Choroid plexus epithelial cell (primary cell): ENCODE measurements around the gene CLDN25.

Experiments
- DNase-seq: peaks from one replicate; pipeline ENCODE4 v3.0.0-alpha.2; 2010; ENCODE audit warnings: low read depth
- H3K4me3 ChIP-seq: 2 replicates; pipeline ENCODE4 v1.5.1; 2011; ENCODE audit warnings: low read depth, mild to moderate bottlenecking, control low read depth, low read length, moderate library complexity
- CTCF ChIP-seq: conservative IDR thresholded peaks from 2 replicates; pipeline ENCODE4 v1.5.1; 2011; ENCODE audit warnings: low read depth, mild to moderate bottlenecking, control low read depth, inconsistent platforms, low read length, moderate library complexity

CLDN25 gene

GRCh38 chr11:113806406-113806805 is 26.8 kb downstream of the CLDN25 start:
- TF ChIP-seq CTCF = peak; percentile 75
- H3K4me3 ChIP-seq = no peak overlapping the region
- peak; percentile 53 for DNase-seq

- H3K4me3 ChIP-seq = no peak overlapping the region
- DNase-seq = no peak
- no peak for TF ChIP-seq CTCF
These were observed 29.3 kb downstream of the CLDN25 start for GRCh38 chr11:113808931-113809330.

- TF ChIP-seq CTCF = no peak
- no peak for DNase-seq
- no peak overlapping the region for H3K4me3 ChIP-seq
These were observed 34.6 kb downstream of the CLDN25 start for GRCh38 chr11:113814181-113814580.

GRCh38 chr11:113817162-113817561 is 37.6 kb downstream of the CLDN25 start:
- no peak overlapping the region for H3K4me3 ChIP-seq
- TF ChIP-seq CTCF = no peak
- peak; percentile 19 for DNase-seq

- no peak for DNase-seq
- no peak overlapping the region for H3K4me3 ChIP-seq
- no peak for TF ChIP-seq CTCF
These were observed 38.0 kb downstream of the CLDN25 start for GRCh38 chr11:113817626-113818025.

- TF ChIP-seq CTCF = no peak
- H3K4me3 ChIP-seq = no peak overlapping the region
- DNase-seq = peak; percentile 4
These were observed 38.8 kb downstream of the CLDN25 start for GRCh38 chr11:113818426-113818825.

GRCh38 chr11:113827477-113827876 is 47.9 kb downstream of the CLDN25 start:
- no peak for DNase-seq
- no peak for TF ChIP-seq CTCF
- no peak overlapping the region for H3K4me3 ChIP-seq
